Activated T-helper 1 cell treated with anti-CD3 and anti-CD28 coated beads, Interleukin-2, amount 50 U/mL, for 16 hours (primary cell): ENCODE data around the gene CD59.
"Not testable (repeated sequence)": the region's sequence is repeated elsewhere in the genome, so short reads cannot be mapped to it uniquely, and the experiment has no call there.

Experiments used
- DNase-seq, 2 donors: peaks; one replicate each; pipeline ENCODE4 v3.0.0-alpha.2; 2020; ENCODE audit warnings: low read depth in 1 of 2, low spot score in 1 of 2

Gene CD59

GRCh38 chr11:33668951-33669596 lies 67.1 kb downstream of the CD59 start:
- no peak for DNase-seq

- DNase-seq, result no peak
Observed at GRCh38 chr11:33668468-33668825, 67.8 kb downstream of the CD59 start.

- no peak for DNase-seq
Observed at GRCh38 chr11:33667819-33668467, 68.3 kb downstream of the CD59 start.

- DNase-seq, result no peak
Observed at GRCh38 chr11:33665350-33666106, 70.7 kb downstream of the CD59 start.

GRCh38 chr11:33664827-33665226 lies 71.4 kb downstream of the CD59 start:
- no peak for DNase-seq

- DNase-seq, result no peak
Observed at GRCh38 chr11:33664166-33664565, 72.1 kb downstream of the CD59 start.

- no peak for DNase-seq
Observed at GRCh38 chr11:33663121-33663520, 73.1 kb downstream of the CD59 start.

- DNase-seq, result not testable (repeated sequence)
Observed at GRCh38 chr11:33661526-33661925, 74.7 kb downstream of the CD59 start.

- no peak for DNase-seq
Observed at GRCh38 chr11:33660962-33661361, 75.3 kb downstream of the CD59 start.

- no peak for DNase-seq
Observed at GRCh38 chr11:33659370-33660139, 76.7 kb downstream of the CD59 start.

- no peak for DNase-seq
Observed at GRCh38 chr11:33658195-33658900, 77.9 kb downstream of the CD59 start.

GRCh38 chr11:33657757-33658156 lies 78.5 kb downstream of the CD59 start:
- DNase-seq, result no peak

GRCh38 chr11:33656768-33657167 lies 79.5 kb downstream of the CD59 start:
- no peak for DNase-seq

- no peak for DNase-seq
Observed at GRCh38 chr11:33655842-33656600, 80.2 kb downstream of the CD59 start.

- no peak for DNase-seq
Observed at GRCh38 chr11:33654594-33654993, 81.6 kb downstream of the CD59 start.
